Mammary epithelial cell (primary cell): ENCODE results near the gene FNIP1.

Source experiments
- CTCF ChIP-seq, 2 donors: IDR thresholded peaks in 1 of 2; conservative IDR thresholded peaks in 1 of 2; 2 replicates each; pipeline ENCODE4 v1.5.1; 2011 to 2012; ENCODE audit warnings: inconsistent platforms in 2 of 2, low read length in 2 of 2, mild to moderate bottlenecking in 2 of 2, control low read depth in 1 of 2, low read depth in 1 of 2; ENCODE audit not compliant: insufficient read depth in 1 of 2; ENCODE audit errors: extremely low read depth in 1 of 2
- EZH2 ChIP-seq: IDR thresholded peaks from 2 replicates; pipeline ENCODE4 v1.6.1; 2012; ENCODE audit warnings: low read length, inconsistent platforms, borderline replicate concordance

- TF ChIP-seq CTCF (conservative IDR thresholded peaks at IDR 0.05 in 1 of 2, IDR thresholded peaks at IDR 0.05 in 1 of 2; ENCODE audit: extremely low read depth in 1 of 2, insufficient read depth in 1 of 2, low read depth in 1 of 2, low read length in 2 of 2) (no peak), EZH2 (no peak)
These were observed 147.7 kb downstream of the FNIP1 start for GRCh38 chr5:131649161-131649560.
